ENCODE results near the gene GPRC5D. TPM values are rescaled to one million over a fixed set of nuclear protein-coding genes. Genes with fewer than 3 reads are reported as not detected.

Gene GPRC5D
- total RNA-seq, 1 donor from 2014 or later = not detected

- DNase-seq (ENCODE audit: low spot score) (no peak), ATAC-seq (no peak)
Observed at GRCh38 chr12:12939888-12940287, 12.1 kb downstream of the GPRC5D start.

DNA sequence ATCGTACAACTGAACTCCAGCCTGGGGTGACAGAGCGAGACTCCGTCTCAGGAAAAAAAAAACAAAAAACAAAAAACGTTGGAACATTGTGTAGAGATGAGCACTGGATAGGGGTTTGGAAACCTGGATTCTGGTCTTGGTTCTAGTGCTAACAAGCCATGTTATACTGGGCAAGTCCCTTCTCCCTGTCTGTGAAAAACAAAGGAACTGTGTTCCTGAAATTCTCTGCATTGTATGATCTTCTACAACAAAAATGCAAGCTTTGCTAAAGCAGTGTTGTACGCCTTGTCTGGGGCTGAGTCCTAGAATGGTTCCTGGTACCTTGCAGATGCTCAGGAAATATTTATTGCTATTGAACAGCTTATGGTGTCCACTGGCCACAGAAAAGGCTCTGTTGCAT lies 13.4 kb downstream of the GPRC5D start:
- DNase-seq (ENCODE audit: low spot score) (no peak), ATAC-seq (no peak)

GRCh38 chr12:12936983-12937491 lies 14.9 kb downstream of the GPRC5D start:
- ATAC-seq = no peak
- no peak for DNase-seq (ENCODE audit: low spot score)

DNA sequence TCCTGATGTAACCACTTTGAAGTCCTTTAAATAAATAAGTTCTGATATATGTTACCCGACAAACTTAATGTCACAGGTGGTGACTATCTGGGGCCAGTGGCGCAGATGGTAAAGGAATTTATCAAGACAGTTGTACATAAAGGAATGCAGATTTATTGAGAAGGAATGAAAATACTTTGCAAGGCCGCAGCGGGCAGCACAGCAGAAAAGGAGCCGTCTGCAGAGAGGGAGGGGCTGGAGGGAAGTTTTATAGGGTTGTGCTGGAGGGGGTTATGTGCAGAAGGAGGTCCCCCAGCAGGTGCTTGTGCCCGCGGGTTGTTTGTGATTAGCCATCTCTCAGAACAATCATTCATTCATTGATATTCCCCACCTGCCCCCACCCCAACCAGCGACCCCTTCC lies 17.4 kb downstream of the GPRC5D start:
- ATAC-seq (no peak), DNase-seq (ENCODE audit: low spot score) (no peak)

- DNase-seq (ENCODE audit: low spot score) (no peak), ATAC-seq (no peak)
Observed at GRCh38 chr12:12933742-12934141, 18.2 kb downstream of the GPRC5D start.

- DNase-seq (ENCODE audit: low spot score) (no peak), ATAC-seq (no peak)
Observed at GRCh38 chr12:12930633-12931219, 21.2 kb downstream of the GPRC5D start.

- no peak for ATAC-seq
- no peak for DNase-seq (ENCODE audit: low spot score)
Observed at GRCh38 chr12:12929696-12930095, 22.3 kb downstream of the GPRC5D start.

GRCh38 chr12:12927211-12928079 lies 24.5 kb downstream of the GPRC5D start:
- DNase-seq (ENCODE audit: low spot score) = peak; percentile 95
- ATAC-seq = peak; percentile 96

GRCh38 chr12:12926571-12927071 lies 25.3 kb downstream of the GPRC5D start:
- no peak for DNase-seq (ENCODE audit: low spot score)

GRCh38 chr12:12925388-12925787 lies 26.6 kb downstream of the GPRC5D start:
- no peak for DNase-seq (ENCODE audit: low spot score)
- no peak for ATAC-seq

More at GRCh38 chr12:12926571-12927071, 25.3 kb downstream of the GPRC5D start:
- no peak for ATAC-seq

DNA sequence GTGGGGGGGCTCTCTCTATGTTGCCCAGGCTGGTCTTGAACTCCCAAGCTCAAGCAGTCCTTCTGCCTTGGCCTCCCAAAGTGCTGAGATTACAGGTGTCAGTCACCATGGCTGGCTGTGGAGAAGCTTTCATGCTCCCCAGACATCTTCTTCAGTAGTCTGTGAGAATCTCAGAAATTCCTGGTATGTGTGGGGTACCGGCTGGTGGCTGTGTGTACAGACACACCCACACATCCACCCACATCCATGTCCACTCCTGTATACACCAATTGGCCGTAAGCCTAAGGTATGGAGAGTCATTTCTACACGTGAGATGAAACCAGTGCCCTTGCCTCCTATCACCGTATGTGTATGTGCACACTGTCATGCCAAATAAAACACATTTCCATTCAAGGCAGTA lies 27.8 kb downstream of the GPRC5D start:
- ATAC-seq = no peak

GRCh38 chr12:12922978-12923377 lies 29.0 kb downstream of the GPRC5D start:
- DNase-seq (ENCODE audit: low spot score) (no peak), ATAC-seq (no peak)

More for the DNA sequence above, 27.8 kb downstream of the GPRC5D start:
- DNase-seq (ENCODE audit: low spot score) = no peak

DNA sequence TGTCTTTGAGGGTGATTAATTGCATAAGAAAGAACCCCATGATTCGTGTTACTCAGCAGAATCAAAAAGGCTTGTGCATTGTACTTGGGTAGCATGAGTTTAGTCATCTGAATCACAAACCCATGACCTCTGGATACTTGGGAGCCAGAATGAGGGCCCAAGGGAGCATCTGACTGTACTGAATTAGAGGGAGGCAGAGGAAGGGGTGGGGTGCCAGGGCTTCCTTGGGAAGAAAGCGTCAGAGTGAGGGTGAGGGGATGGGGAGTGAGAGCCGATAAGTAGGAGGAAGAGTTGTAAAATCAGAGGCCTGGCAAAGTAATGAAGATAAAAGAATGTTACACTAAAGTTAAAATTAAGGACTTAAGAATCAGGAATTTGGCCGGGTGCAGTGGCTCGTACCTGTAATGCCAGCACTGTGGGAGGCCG lies 29.8 kb downstream of the GPRC5D start:
- peak; percentile 24 for ATAC-seq
- DNase-seq (ENCODE audit: low spot score) = no peak

- ATAC-seq (no peak), DNase-seq (ENCODE audit: low spot score) (no peak)
Observed at GRCh38 chr12:12919666-12920435, 32.1 kb downstream of the GPRC5D start.

DNA sequence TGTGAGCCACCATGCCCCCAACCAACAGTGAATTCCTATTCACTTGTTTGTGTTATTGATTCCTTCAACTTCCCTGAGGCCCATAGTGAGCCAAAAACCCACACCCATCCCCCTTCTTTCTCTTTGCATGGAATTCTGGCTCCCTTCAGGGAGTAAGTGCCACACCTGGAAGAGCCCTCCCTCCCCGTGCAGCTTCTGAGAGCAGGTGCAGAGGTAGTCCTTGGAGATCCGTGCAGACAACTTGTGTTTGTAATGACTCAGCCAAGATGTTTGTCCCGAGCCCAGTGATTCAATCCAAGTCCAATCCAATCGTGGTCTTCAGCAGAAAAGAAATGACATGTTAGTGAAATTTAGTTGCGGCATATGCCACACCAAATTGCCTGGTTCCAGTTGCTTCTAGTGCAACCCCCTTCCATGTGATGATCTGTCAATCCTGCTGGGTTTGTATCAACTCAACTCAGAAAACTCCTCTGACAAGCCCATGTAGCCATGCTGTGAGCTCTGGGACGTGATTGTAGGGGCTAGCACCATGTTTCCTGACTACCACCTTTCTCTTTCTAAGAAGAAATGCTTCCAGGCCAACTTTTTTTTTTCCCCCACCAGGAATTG lies 33.1 kb downstream of the GPRC5D start:
- DNase-seq (ENCODE audit: low spot score) (no peak), ATAC-seq (no peak)

DNA sequence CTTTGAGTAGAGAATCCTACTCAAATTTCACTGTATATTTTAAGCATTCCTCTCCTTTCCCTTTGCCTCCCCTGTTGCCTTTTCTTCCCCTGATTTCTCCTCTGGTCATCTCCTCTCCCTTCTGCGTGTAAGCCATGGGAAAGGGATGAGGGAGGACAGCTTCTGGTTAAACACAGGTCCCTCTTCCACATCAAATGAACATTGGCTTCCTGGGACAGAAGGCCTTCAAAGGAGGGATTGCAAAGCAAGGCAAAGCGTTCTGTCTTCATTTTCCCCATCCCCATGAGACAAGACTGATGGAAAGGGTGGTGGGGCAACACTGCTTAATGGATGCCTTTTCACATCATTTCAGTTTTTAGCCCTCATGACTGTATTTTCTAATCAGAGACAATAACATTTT lies 34.5 kb downstream of the GPRC5D start:
- ATAC-seq = no peak

GRCh38 chr12:12916135-12916944 lies 35.6 kb downstream of the GPRC5D start:
- peak; percentile 100 for ATAC-seq
- peak; percentile 85 for DNase-seq (ENCODE audit: low spot score)

More for the DNA sequence above, 34.5 kb downstream of the GPRC5D start:
- DNase-seq (ENCODE audit: low spot score) = no peak

DNA sequence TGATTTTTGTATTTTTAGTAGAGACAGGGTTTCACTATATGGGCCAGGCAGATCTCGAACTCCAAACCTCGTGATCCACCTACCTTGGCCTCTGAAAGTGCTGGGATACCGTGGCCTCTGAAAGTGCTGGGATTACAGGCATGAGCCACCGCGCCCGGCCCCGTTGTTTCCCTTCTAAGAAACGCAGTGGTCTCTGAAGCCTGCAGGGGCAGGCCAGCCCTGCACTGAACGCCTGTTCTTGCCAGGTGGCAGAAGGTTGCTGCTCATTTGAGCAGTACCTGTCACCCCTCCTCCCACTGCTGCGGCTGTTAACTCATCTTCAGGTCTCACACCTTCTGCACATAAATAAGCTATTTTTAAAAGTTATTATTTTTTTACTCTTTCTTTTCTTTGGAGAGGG lies 36.3 kb downstream of the GPRC5D start:
- ATAC-seq = no peak

DNA sequence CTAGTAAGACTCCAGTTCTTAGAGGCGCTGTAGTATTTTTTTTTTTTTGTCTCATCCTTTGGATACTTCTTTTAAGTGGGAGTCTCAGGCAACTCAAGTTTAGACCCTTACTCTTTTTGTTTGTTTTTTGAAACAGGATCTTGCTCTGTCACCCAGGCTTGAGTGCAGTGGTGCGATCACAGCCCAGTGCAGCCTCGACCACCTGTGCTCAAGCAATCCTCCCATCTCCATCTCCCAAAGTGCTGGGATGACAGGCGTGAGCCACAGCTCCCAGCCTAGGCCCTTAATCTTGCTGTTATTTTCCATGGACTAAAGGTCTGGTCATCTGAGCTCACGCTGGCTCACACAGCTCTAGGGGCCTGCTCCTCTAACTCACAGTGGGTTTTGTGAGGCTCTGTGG lies 39.3 kb downstream of the GPRC5D start:
- no peak for DNase-seq (ENCODE audit: low spot score)
- no peak for ATAC-seq

More for the DNA sequence above, 36.3 kb downstream of the GPRC5D start:
- no peak for DNase-seq (ENCODE audit: low spot score)

DNA sequence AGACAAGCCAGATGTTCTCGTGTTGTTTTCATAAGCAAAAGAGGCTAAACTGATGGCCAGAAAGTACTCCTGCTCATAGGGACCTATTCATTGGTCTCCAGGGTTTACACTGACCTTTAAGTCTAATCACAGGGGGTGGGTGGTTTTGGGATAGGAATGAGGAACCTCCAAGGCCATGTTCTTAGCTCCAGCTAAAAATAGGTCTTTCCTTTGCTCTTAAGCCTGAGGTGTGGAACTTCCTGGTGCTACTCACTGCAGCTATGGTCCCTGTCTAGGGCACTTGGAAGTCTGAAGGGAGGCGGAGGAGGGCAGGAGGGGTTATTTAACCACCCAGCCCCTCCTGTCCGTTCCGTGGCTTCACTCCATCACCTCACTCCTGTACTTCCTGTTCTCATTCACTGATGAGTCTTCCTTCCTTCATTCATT lies 42.0 kb downstream of the GPRC5D start:
- DNase-seq (ENCODE audit: low spot score) = no peak
- ATAC-seq = peak; percentile 31
